GM19372 (cell line): ENCODE measurements around the gene RNPEPL1.
"Not testable (repeated sequence)": the region's sequence is repeated elsewhere in the genome, so short reads cannot be mapped to it uniquely, and the experiment has no call there.

Source experiments
- ATAC-seq: cut with Tn5 transposase; IDR thresholded peaks from one replicate; pipeline ENCODE4 v1.9.1; 2021; ENCODE audit warnings: mild to moderate bottlenecking, low read depth, moderate library complexity; ENCODE audit not compliant: unreplicated experiment

Gene RNPEPL1

DNA sequence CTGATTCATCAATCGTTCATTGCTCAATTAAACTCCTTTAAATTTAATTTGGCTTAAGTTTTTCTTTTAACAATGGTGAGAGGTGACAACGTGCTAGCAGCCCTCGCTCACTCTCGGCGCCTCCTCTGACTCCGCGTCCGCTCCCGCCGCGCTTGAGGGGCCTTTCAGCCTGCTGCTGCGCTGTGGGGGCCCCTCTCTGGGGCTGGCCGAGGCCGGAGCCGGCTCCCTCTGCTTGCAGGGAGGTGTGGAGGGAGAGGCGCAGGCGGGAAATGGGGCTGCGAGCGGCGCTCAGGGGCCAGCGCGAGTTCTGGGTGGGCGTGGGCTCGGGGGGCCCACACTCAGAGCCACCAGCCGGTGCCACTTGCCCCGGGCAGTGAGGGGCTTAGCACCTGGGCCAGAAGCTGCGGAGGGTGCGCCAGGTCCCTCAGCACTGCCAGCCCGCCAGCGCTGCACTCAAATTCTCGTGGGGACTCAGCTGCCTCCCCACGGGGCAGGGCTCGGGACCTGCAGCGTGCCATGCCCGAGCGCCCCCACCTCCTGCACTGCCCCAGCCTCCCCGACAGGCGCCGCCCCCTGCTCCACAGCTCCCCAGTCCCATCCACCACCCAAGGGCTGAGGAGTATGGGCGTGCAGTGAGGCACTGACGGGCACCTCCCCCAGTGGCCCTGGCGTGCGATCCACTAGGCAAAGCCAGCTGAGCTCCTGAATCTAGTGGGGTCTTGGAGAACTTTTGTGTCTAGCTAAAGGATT, 30.1 kb upstream of the RNPEPL1 start:
- ATAC-seq, result no peak

DNA sequence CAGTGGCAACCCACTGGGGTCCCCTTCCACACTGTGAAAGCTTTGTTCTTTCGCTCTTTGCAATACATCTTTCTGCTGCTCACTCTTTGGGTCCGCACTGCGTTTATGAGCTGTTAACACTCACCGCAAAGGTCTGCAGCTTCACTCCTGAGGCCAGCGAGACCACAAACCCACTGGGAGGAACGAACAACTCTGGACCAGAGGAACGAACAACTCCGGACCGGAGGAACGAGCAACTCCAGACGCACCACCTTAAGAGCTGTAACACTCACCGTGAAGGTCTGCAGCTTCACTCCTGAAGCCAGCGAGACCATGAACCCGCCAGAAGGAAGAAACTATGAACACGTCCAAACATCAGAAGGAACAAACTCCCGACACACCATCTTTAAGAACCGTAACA, 29.2 kb upstream of the RNPEPL1 start:
- ATAC-seq, result not testable (repeated sequence)

DNA sequence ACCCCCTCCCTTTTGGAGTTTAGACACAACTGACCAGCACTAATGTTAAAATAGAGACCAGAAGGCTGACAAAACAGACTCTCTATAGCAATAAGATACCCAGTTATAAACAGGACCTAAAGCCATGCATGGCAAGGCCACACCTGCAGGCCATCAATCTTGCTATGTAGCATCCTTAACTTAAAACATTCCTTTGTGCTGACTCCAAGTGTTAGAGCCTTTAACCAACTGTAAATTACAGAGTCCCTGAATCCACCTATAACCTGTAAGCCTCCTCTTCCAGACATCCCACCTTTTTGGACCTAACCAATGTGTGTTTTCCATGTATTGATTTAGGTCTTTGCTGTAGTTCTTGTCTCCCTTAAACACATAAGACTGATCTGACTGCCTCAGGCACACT, 28.4 kb upstream of the RNPEPL1 start:
- ATAC-seq, result no peak

DNA sequence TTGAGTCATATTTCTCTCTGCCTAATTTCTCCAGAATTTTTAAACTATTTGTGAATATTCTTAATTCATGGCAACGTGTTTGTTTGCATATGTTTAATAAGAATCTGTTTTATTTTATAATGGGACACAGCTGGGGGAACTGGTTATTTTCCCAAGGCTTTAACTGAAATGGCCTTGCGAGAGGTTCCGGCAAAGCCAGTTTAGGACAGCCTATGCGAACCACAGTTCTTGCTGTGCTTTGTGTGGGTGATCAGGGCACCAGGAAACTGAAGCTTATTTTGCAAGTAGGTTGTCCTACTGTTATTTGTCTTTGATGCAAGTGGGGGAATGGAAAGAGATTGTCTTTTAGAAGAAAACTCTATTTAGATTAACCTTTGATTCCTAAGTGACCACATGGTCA, 17.0 kb upstream of the RNPEPL1 start:
- ATAC-seq, result no peak

DNA sequence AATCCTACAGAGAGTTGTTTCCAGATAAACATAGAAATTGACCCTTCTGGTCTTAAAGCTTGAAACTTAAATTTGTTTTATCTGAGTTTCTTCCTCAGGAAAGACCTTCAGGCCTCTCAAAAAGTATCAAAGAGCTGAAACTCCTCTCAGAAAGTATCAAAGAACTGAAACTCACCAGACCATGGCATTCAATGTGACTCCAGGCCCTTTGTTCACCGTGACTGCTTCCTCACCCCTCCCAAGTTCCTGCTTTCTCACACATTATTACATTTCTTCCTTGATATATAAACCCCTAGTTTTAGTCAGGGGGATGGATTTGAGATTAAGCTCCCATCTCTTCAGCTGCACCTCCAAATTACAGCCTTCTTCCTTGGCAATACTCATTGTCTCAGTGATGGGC, 16.5 kb upstream of the RNPEPL1 start:
- ATAC-seq, result no peak

DNA sequence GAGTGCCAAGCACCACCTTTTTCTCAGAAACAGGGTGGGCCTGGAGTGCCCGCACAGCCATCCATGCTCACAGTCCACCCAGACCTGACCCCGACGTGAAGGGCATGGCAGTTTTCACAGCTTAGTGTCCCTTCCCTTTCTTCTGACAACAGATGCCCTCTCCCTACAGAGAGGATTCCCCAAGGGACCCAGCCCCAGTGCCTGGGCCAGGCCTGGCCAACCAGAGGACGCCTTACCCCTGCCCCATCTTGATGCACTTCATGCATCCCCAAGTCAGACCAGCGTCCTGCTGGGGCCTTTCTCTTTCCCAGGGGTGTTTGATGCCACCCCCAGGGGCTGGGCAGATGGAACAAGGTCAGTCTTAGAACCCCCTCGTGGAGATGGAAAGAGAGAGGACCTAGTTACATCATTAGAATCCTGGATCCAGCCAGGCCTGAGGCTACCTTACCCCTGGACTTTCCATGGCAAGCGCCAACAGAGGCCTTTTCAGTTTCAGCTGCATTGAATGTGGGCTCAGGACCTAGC, 14.3 kb upstream of the RNPEPL1 start:
- ATAC-seq, result no peak

DNA sequence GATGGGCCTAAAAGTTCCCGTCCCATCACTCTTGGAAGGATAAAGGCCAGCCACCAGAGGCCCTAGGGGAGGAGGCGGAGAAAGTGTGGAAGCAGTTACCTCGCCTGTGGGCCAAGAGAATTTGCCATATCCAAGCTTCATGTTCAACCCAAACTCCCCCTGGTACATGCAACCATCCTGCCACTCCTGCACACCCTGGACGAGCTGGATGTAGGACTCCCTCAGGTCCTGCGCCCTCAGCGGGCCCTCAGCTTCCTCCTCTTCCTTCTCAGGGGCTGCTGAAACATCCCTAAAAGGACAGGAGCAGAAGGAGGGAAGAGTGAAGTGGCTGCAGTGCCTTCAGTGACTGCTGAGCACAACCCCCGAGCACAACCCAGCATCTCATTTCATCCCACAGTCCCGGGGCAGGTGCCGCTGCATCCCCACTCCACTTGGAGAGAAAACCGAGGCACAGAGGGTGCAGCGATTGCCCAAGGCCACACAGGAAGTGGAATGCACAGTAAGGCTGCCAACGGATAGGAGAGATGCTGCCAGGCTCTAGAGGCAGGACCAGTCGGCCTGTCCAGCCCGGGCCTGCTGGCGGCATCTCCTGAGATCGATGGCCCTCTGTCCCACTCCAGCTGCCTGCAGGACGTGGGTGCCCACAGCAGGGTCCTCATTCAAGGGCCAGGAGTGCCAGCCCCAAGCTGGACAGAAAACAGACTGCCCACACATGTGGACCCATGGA, 13.4 kb upstream of the RNPEPL1 start:
- no peak for ATAC-seq

DNA sequence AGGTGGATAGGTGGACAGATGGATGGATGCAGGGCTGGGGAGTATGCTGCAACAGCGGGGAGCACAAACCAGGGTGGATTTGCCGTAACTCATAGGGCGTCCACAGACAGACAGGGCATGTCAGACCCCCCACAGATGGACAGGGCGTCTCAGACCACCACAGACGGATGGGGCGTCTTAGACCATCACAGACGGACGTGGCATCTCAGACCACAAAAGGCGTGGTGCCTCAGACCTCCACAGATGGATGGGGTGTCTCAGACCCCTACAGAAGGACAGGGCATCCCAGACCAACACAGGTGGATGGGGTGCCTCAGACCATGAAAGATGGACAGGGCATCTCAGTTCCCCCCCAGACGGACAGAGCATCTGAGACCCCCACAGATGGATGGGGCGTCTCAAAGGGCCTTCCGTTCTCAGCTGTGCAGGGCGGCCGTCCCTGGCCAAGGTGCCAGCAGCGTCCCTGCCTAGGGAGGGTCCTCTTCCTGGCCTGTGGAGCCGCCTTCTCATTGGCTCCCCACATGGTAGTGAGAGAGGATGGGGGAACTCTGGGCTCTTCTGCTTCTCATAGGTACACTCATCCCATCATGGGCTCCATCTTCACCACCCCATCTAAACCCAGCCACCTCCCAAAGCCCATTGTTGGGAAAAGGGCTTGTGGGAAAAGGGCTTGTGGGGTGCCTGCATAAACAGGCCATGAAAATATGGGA, 12.6 kb upstream of the RNPEPL1 start:
- ATAC-seq, result no peak

DNA sequence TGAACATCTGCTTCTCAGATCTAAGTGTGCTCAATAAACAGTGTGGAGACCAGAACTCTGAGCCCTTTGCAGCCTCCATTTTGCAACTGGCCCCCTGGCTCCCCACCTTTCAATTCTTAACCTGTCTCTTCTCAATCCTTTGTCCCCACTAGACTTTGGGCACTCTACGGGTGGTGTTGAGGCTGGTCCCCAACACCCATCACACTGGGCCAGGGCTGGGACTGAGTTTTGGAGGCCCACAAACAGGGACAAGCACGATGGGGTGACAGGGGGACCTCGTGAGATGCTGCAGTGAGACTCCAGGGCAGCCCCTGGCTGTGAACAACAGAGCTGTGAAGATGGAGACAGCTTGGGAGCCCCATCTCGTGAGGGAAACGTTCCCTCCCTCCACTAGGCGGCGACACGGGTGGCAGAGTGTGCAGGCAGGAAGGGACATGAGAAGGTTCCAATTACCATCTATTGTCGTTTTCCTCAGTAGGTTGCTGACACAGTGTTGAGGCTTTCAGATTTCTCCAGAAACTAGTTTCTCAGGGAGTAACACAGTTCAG, 11.7 kb upstream of the RNPEPL1 start:
- no peak for ATAC-seq

DNA sequence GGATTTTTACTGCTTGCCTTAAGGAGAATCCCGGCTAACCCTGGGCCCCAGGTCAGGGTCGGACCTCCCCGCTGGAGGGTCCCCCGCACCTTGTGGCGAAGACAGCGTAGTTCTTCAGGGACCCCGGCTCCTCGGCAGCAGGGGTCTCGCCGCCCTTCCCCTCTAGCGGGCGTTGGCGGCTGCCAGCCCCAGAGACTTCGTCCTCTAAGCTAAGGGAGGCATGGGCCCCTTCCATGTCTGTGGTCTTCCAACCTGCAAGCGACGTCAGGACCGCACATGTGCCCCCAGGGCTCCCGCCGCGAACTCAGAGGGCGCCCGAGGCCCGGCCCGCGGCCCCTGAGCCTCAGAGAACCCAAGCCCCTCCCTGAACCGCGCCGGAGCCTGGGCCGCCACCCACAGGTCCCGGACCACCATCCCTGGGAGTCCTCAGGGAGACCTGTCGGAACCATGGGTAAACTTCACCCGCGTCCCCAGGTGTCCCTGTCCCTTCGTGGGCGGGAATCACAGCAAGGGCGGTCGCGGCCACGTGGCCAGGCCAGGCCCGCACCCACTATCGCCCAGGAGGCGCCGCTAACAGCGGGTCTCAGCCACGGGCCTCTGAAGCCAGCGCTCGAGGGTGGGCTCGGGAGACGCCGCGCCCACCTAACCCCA, 11.1 kb upstream of the RNPEPL1 start:
- ATAC-seq, result no peak

DNA sequence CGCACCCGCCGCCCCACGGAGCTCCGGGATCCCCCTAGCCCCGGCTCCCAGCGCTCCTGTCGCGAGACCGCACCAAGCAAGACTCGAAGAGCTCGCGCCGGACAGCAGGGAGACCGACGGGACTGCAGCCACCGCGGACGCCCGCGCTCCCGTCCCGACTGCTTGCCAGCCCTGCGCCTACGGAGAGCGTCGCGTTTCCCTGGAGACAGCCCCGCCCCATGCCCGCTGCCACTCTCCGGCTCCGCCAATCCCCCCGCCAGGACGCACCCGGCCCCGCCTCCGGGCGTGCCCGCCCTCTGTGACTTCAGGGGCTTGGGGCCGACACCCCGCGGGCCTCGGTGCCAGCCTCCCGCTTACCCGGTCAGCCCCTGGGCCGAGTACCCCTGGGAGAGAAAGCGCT, 10.5 kb upstream of the RNPEPL1 start, which contains the start of gene ANKMY1:
ANKMY1 (minus strand) TSS at position 181 of the 400 bp plus-strand sequence. CDS start 653 bp downstream, outside the sequence.
- no peak for ATAC-seq

DNA sequence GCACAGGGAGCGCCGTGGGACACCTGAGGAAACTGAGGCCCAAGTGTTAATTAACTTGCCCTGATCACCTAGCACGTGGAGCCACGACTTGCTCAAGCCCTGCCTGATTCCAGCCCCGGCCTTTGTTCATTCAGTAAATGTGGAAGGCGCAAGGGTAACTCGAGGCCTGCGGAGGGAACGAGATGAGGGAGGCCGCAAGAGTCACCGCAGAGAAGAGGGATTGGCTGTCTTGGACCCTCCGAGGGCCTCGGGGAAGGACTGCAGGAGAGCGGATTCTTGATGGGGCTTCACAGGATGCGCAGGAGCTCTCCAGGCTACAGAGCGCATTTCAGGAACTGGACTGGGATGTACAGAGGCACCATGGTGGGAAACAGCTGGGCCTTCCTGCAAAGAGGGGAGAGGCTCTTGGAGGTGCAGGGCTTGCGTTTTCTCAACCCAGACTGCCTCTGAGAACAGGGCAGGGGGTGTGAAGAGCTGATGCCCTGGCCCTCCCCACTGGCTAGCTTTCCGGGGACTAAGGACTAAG, 10.0 kb upstream of the RNPEPL1 start:
- no peak for ATAC-seq

DNA sequence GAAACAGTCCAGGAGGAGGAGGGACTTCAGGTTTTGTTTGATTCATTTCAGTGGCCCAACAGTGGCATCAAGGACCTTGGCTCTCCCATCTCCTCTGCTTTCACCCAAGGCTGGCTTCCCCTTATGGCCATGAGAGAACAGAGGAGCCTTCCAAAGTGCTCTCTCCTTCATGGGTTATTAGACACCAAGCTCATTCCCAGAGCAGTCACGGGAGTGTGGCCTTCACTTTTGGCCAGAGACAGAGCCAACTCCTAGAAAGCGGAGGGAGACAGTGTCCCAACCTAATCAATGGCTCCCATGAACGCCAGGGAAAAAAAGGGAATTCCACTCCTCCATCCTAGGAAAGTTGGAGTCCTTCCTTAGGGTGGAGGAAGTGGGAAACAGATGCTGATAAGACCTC, 9.0 kb upstream of the RNPEPL1 start:
- no peak for ATAC-seq

DNA sequence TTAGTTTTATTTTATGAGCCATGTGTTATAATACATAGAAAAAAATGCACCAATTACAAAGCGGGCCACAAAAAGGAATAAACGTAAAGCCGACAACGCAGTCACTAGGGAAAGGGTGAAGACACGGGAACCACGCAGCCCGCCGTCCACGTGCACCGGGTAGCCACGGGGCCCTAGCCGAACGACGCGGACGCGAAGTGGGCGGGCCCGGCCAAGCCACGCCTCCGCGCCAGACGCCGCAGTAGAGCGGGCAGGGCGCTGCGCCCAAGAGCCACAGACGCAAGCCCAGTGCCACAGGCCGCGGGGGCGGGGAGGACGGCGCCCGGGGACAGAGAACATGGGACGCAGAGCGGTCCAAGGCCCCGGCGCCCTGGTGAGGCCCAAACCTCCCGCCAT, 8.2 kb upstream of the RNPEPL1 start, which contains the start of gene DUSP28:
DUSP28 (plus strand) TSS at position 274 of the 396 bp plus-strand sequence. CDS start 328 bp downstream, outside the sequence.
- peak; percentile 52 for ATAC-seq

DNA sequence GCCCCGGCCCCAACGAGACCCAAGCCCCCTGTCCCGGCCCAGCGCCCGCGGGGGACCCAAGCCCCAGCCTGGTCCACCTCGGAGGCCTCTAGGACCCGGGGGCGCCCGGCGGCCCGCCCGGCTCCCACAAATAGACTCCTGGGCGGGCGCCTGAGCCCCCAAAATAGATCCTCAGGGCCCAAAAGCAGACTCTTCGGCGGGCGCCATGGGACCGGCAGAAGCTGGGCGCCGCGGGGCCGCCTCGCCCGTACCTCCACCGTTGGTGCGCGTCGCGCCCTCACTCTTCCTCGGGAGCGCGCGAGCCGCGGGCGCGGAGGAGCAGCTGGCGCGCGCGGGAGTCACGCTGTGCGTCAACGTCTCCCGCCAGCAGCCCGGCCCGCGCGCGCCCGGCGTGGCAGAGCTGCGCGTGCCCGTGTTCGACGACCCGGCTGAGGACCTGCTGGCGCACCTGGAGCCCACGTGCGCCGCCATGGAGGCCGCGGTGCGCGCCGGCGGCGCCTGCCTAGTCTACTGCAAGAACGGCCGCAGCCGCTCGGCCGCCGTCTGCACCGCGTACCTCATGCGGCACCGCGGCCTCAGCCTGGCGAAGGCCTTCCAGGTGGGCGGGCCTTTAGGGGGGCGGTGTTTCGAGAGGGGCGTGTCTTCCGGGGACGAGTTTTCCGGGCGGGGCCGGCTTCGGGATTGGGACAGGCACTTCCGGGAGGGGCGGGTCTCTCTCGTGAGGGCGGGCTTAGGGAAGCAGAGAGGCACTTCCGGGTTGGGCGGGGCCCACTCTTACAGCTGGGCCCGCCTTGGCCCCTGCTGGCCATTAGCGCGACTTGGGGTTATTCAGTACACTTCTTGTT, 7.6 kb upstream of the RNPEPL1 start:
- peak; percentile 57 for ATAC-seq

DNA sequence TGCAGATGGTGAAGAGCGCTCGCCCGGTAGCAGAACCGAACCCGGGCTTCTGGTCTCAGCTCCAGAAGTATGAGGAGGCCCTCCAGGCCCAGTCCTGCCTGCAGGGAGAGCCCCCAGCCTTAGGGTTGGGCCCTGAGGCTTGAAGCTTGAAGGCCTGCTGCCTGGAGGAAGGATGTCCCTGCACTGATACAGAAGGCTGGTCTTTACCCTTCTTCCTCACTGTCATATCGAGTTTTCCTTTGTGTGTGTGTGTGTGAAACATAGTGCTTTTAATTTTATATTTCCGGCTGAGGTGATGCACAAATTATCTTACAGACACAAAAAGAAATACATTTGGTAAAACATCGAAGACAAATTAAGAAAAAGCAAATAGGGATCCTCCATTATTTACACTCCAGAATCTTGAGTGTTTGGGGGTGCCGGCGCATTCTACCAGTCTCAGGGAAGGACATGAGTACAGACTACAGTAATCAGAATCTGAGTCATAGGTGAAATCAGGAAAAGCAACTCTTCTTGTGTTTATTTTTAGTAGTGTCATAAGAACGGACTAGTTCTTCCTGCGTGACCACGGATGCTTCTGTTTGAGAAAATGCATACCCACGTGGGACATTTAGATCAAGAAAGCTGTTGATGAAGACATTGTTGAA, 6.8 kb upstream of the RNPEPL1 start:
- peak; percentile 1 for ATAC-seq

DNA sequence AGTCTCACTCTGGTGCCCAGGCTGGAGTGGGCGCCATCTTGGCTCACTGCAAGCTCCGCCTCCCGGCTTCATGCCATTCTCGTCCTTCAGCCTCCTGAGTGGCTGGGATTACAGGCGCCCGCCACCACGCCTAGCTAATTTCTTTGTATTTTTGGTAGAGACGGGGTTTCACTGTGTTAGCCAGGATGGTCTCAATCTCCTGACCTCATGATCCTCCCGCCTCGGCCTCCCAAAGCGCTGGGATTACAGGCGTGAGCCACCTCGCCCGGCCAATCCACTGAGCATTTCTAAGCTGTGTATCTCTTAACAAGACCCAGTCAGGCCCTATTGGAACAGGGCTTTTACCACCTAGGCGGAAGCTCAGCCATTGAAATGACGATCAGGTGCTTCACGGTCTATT, 5.1 kb upstream of the RNPEPL1 start:
- not testable (repeated sequence) for ATAC-seq

DNA sequence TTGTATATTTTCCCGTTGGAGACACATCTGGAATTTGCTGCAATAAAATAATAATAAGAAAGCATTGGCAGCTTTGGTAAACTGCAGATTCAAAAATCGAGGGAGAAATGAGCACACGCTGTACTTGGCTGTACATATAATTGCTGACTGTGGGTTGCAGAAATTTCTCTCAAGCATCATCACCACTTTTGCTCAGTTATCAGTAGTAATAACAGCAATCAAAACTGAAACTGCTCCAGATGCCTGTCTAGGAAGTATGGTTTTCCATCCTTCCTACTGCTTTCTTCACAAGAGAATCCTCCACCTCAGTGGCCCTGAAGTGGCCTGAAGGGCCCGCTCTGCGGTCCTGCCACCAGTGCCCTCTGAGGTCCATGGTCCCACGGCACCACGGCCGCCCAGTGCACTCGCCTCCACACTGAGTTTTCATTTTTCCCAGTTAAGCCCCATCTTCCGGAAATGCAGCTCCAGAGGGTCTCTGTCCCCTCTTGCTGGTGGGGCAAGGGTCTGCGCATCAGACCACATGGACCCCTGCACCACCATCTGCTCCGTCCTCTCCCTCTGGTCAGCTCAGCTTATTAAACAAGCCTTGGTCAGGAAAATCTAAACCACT, 4.2 kb upstream of the RNPEPL1 start:
- no peak for ATAC-seq
